Measurements from ENCODE around the gene EPN3. TPM values are rescaled to one million over a fixed set of nuclear protein-coding genes. Genes with fewer than 3 reads are reported as not detected.

Gene EPN3
- total and polyA plus RNA-seq, 2 experiments from 2014 or later = 2.3 to 7.7 TPM

DNA sequence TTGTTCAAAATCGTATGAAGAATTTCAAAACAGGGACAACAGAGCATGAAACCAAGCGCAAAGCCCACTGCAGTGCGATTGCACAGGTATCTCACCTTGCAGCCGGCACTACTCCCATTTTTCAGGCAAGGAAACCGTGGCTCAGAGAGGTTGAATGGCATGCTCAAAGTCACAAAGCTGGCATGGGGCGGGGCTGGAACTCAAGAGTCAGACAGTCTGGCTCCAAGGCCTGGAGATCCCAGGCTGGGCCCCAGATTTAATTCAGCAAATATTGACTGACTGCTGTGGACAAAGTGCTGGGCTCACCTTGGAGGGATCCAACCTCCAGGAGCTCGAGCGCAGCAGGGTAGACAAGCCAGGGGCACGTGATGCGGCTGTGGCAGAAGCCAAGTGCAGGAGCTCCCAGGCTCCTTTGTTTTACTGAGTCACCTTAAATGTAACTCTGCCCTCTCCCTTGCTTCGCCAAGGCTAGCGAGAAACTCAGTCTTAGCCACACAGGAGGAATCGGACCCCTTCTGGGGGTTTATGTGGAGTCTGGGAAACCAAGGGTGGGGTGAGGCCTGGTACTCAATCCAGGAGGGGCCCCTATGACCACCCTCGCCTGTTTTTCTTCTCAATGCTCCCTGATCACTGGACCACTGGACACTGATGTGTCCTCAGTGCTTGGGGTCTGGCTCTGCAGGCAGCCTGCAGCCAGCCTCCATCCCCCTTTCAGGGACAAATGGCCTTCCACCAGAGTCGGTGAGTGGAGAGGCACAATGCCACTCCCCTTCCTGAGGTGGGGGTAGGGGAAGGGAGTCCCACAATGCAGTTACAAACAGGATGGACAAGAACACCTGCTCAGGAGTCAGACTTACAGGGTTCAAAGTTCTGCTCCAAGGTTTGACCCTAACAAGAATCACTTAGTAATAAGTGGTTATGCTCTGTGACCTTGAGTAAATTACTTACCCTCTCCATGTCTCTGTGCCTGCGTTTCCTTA, 10.6 kb downstream of the EPN3 start (continued):
- TF ChIP-seq, protein P1, sequence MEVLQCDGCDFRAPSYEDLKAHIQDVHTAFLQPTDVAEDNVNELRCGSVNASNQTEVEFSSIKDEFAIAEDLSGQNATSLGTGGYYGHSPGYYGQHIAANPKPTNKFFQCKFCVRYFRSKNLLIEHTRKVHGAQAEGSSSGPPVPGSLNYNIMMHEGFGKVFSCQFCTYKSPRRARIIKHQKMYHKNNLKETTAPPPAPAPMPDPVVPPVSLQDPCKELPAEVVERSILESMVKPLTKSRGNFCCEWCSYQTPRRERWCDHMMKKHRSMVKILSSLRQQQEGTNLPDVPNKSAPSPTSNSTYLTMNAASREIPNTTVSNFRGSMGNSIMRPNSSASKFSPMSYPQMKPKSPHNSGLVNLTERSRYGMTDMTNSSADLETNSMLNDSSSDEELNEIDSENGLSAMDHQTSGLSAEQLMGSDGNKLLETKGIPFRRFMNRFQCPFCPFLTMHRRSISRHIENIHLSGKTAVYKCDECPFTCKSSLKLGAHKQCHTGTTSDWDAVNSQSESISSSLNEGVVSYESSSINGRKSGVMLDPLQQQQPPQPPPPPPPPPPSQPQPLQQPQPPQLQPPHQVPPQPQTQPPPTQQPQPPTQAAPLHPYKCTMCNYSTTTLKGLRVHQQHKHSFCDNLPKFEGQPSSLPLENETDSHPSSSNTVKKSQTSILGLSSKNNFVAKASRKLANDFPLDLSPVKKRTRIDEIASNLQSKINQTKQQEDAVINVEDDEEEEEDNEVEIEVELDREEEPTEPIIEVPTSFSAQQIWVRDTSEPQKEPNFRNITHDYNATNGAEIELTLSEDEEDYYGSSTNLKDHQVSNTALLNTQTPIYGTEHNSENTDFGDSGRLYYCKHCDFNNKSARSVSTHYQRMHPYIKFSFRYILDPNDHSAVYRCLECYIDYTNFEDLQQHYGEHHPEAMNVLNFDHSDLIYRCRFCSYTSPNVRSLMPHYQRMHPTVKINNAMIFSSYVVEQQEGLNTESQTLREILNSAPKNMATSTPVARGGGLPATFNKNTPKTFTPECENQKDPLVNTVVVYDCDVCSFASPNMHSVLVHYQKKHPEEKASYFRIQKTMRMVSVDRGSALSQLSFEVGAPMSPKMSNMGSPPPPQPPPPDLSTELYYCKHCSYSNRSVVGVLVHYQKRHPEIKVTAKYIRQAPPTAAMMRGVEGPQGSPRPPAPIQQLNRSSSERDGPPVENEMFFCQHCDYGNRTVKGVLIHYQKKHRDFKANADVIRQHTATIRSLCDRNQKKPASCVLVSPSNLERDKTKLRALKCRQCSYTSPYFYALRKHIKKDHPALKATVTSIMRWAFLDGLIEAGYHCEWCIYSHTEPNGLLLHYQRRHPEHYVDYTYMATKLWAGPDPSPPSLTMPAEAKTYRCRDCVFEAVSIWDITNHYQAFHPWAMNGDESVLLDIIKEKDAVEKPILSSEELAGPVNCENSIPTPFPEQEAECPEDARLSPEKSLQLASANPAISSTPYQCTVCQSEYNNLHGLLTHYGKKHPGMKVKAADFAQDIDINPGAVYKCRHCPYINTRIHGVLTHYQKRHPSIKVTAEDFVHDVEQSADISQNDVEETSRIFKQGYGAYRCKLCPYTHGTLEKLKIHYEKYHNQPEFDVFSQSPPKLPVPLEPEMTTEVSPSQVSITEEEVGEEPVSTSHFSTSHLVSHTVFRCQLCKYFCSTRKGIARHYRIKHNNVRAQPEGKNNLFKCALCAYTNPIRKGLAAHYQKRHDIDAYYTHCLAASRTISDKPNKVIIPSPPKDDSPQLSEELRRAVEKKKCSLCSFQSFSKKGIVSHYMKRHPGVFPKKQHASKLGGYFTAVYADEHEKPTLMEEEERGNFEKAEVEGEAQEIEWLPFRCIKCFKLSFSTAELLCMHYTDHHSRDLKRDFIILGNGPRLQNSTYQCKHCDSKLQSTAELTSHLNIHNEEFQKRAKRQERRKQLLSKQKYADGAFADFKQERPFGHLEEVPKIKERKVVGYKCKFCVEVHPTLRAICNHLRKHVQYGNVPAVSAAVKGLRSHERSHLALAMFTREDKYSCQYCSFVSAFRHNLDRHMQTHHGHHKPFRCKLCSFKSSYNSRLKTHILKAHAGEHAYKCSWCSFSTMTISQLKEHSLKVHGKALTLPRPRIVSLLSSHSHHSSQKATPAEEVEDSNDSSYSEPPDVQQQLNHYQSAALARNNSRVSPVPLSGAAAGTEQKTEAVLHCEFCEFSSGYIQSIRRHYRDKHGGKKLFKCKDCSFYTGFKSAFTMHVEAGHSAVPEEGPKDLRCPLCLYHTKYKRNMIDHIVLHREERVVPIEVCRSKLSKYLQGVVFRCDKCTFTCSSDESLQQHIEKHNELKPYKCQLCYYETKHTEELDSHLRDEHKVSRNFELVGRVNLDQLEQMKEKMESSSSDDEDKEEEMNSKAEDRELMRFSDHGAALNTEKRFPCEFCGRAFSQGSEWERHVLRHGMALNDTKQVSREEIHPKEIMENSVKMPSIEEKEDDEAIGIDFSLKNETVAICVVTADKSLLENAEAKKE (CRISPR knock-in tag; IDR thresholded peaks at IDR 0.05) = no peak
- TF ChIP-seq CREB1 (CRISPR knock-in tag; IDR thresholded peaks at IDR 0.05; ENCODE audit: low read depth) (no peak), STAT1 (IDR thresholded peaks at IDR 0.05; ENCODE audit: unreplicated experiment) (no peak), NANOG (IDR thresholded peaks at IDR 0.05; ENCODE audit: borderline replicate concordance) (no peak), ZNF114 (CRISPR knock-in tag; IDR thresholded peaks at IDR 0.05) (no peak)

DNA sequence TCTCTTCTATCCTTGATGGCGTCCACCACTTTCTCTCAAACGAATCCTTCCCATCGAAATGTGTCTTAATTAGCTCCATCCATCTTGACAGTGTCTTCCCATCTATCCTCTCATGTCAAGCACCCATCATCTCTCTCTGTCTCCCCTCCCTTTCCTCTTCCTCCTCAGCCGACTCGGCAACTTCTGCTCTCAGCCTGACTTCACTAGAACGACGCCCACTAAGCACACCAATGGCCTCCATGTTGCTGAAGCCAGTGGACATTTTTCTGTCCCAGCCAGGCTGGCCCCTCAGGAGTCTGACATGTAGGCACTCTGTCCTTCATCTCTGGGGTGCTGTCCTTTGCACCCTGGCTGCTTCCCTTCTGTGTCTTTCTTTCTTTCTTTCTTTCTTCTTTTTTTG, 12.0 kb downstream of the EPN3 start:
- Histone ChIP-seq H3K27me3 (ENCODE audit: insufficient read depth) (peaks cover 11% of the 10 kb centered on the region), H3K4me2 (no peak overlapping the region), H4K20me1 (replicated peaks; ENCODE audit: insufficient read depth) (no peaks in the 10 kb centered on the region), H3K4me1 (ENCODE audit: insufficient read depth) (peaks cover 18% of the 10 kb centered on the region; the same call in 1 of the 2 replicates), H3K27ac (ENCODE audit: low read depth) (no peak overlapping the region), H2AFZ (no peak overlapping the region), H3K79me2 (replicated peaks; ENCODE audit: insufficient read depth) (no peaks in the 10 kb centered on the region), H3K36me3 (ENCODE audit: insufficient read depth) (no peaks in the 10 kb centered on the region), H3K9me2 (ENCODE audit: insufficient read depth) (no peaks in the 10 kb centered on the region), H3K4me3 (no peak overlapping the region), H3F3A (replicated peaks; ENCODE audit: low read depth) (no peaks in the 10 kb centered on the region)
- Mint-ChIP-seq H3K4me3 (no peak overlapping the region), H3K27me3 (ENCODE audit: insufficient read depth, low read depth, poor library complexity) (peaks cover 24% of the 10 kb centered on the region), H3K36me3 (ENCODE audit: low read depth) (peaks cover 3% of the 10 kb centered on the region; the same call in 2 of the 3 replicates), H3K4me1 (peaks cover 26% of the 10 kb centered on the region), H3K9me3 (no peaks in the 10 kb centered on the region), H3K27ac (no peak overlapping the region)
- no peak for DNase-seq (ENCODE audit: low spot score)
- no peak for ATAC-seq
- TF ChIP-seq NANOG (IDR thresholded peaks at IDR 0.05; ENCODE audit: borderline replicate concordance) = no peak
- no peak for TF ChIP-seq POLR2AphosphoS5 (IDR thresholded peaks at IDR 0.05; ENCODE audit: low read depth)
- TF ChIP-seq, protein P2, sequence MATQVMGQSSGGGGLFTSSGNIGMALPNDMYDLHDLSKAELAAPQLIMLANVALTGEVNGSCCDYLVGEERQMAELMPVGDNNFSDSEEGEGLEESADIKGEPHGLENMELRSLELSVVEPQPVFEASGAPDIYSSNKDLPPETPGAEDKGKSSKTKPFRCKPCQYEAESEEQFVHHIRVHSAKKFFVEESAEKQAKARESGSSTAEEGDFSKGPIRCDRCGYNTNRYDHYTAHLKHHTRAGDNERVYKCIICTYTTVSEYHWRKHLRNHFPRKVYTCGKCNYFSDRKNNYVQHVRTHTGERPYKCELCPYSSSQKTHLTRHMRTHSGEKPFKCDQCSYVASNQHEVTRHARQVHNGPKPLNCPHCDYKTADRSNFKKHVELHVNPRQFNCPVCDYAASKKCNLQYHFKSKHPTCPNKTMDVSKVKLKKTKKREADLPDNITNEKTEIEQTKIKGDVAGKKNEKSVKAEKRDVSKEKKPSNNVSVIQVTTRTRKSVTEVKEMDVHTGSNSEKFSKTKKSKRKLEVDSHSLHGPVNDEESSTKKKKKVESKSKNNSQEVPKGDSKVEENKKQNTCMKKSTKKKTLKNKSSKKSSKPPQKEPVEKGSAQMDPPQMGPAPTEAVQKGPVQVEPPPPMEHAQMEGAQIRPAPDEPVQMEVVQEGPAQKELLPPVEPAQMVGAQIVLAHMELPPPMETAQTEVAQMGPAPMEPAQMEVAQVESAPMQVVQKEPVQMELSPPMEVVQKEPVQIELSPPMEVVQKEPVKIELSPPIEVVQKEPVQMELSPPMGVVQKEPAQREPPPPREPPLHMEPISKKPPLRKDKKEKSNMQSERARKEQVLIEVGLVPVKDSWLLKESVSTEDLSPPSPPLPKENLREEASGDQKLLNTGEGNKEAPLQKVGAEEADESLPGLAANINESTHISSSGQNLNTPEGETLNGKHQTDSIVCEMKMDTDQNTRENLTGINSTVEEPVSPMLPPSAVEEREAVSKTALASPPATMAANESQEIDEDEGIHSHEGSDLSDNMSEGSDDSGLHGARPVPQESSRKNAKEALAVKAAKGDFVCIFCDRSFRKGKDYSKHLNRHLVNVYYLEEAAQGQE (IDR thresholded peaks at IDR 0.05; ENCODE audit: unreplicated experiment) = no peak
- TF ChIP-seq STAT1 (IDR thresholded peaks at IDR 0.05; ENCODE audit: unreplicated experiment) = no peak
- TF ChIP-seq, protein P3, sequence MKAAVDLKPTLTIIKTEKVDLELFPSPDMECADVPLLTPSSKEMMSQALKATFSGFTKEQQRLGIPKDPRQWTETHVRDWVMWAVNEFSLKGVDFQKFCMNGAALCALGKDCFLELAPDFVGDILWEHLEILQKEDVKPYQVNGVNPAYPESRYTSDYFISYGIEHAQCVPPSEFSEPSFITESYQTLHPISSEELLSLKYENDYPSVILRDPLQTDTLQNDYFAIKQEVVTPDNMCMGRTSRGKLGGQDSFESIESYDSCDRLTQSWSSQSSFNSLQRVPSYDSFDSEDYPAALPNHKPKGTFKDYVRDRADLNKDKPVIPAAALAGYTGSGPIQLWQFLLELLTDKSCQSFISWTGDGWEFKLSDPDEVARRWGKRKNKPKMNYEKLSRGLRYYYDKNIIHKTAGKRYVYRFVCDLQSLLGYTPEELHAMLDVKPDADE (IDR thresholded peaks at IDR 0.05) = no peak
- TF ChIP-seq ZNF114 (CRISPR knock-in tag; IDR thresholded peaks at IDR 0.05) = no peak
